ENCODE measurements around the gene GPATCH8. TPM values are rescaled to one million over a fixed set of nuclear protein-coding genes. Genes with fewer than 3 reads are reported as not detected.
A peak's percentile ranks its signal among the peaks of the same experiment; 100 is the strongest.
"Not testable (repeated sequence)": the region's sequence is repeated elsewhere in the genome, so short reads cannot be mapped to it uniquely, and the experiment has no call there.

The GPATCH8 gene
- 21.6 TPM for total RNA-seq

DNA sequence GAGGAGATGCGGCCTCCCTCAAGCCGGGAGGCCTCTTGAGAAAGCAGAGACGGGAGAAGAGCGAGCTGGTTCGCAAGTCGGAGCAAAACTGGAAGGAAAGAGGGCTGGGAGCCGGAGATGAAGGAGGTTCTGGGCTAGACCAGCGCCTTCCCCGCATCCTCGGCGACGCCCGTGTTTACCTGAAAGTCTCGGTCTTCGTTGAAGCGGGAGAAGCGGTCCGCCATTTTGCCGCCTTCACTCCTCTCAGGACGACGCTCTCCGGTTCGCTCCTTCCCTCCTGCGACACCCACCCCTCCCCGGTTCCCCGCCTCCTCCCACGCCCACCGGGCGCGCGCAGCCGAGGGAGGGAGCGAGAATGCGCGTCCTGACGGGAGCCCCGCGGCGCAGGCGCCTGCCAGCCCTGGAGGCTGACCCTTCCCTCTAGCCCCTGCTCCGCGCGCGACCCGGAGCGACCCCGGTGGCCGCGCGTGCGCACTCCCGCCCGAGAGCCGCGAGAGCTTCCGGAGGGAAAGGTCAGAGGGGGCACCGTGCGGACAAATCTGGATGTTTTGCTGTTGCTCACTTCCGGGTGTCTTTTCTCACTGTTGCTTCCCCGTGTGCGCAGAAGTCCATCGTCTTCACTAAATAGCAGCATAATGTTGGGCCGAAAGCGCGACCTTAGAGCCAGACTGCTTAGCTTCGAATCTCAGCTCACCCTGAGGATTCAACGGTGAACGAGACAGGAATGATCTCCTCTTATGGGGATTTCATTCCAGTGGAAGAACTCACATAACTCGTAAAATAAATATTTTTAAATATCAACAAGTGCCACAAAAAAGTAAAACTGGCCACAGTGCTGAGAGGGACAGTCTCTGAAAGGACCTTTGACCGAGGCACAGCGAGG is at the start of gene GPATCH8:
Gene GPATCH8 (minus strand): TSS at position 260 of the 883 bp plus-strand sequence. CDS start 36 bp downstream, at position 224.
- no peak for FAIRE-seq
- peak; percentile 93 to 96 for DNase-seq (ENCODE audit: low spot score in 2 of 2)

- FAIRE-seq (no peak), DNase-seq (ENCODE audit: low spot score in 2 of 2) (no peak)
Measured at GRCh38 chr17:44552361-44552760, 49.2 kb upstream of the GPATCH8 start.

DNA sequence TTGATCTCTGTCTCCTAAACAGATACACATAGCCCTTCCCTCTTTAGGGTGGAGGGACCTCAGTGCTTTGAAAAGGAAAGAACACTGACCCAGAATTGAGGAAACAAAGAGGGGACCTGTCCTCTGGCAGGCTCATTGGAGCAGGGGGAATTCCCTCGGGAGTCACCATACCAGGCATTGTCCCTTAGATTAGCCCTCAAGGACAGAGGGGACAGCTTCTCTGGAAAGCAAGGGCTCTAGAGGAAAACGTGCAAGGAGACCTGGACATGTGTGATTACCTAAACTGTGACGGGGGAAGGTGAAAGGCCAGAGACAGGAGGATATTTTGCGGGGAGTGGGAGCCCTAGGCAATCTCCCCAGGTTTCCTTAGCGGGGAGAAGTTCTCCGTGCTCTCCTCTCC is 46.5 kb upstream of the GPATCH8 start:
- DNase-seq (ENCODE audit: low spot score in 2 of 2) (no peak), FAIRE-seq (no peak)

GRCh38 chr17:44548376-44549230 is 45.4 kb upstream of the GPATCH8 start:
- DNase-seq (ENCODE audit: low spot score in 2 of 2): no peak
- FAIRE-seq: no peak

DNA sequence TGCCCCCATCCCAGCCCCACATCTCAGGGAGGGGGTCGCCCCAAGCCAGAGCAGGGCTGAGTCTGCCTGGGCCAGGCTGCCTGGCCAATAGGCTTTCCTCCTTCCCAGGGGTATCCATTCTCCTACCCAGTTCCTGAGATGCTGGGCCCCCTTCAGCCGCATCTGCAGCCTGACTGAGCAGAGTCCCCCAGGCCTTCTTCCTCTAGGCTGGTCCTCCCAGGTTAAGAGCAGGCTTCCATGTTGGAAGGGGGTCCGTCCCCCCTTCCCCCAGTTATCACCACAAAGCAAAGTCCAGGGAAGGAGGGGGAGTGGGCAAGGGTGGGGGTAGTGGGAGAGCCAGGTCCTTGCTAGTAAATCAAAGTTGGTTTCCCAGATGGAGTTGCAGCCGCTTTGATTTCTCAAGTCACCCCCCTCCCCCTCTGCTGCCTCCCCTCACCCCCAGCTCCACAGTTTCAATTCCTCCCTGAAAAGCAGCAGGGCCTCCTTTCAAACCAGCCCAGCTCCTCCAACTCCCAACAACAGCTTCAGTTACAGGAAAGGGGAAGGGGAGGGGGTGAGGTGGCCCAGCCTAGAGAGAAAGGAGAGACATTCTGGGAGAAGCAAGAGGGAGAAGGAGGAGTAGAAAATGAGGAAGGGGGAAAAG is 44.5 kb upstream of the GPATCH8 start:
- no peak for FAIRE-seq
- DNase-seq (ENCODE audit: low spot score in 2 of 2): no peak

- no peak for DNase-seq (ENCODE audit: low spot score in 2 of 2)
- no peak for FAIRE-seq
Measured at GRCh38 chr17:44546671-44547606, 43.7 kb upstream of the GPATCH8 start.

DNA sequence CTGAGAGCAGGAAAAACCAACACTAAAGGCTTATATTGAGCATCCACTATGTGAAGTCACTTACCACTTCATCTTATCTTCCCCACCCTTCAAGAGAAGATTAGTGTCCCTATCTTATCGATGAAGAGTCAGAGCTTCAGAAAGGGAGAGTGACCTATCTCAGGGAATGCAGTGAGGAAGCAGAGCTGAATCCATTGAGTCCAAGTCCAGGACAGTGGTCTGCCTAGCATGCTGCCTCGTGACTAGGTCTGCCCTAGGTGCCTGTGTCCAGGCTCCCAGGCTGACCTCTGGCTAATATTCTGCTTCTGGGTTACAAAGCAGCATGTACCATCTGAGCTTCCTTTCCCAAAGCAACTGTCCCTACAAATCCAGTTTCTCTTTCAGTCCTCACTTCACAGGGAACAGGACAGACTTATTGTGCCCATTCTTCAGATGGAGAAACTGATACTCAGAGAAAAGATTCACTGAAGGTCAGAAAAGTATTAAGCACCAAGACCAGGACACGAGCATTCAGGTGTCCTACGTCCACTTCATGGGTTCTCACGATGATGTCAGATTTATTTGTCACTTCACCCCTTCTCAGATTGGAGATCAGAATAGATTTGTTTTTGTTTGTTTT is 40.8 kb upstream of the GPATCH8 start:
- FAIRE-seq: no peak
- DNase-seq (ENCODE audit: low spot score in 2 of 2): no peak

GRCh38 chr17:44543213-44543904 is 40.2 kb upstream of the GPATCH8 start:
- no peak for FAIRE-seq

GRCh38 chr17:44541884-44542581 is 38.8 kb upstream of the GPATCH8 start:
- DNase-seq (ENCODE audit: low spot score in 2 of 2) (no peak), FAIRE-seq (no peak)

More at GRCh38 chr17:44543213-44543904, 40.2 kb upstream of the GPATCH8 start:
- DNase-seq (ENCODE audit: low spot score in 2 of 2): no peak

GRCh38 chr17:44540246-44541084 is 37.3 kb upstream of the GPATCH8 start:
- DNase-seq (ENCODE audit: low spot score in 2 of 2) (no peak), FAIRE-seq (no peak)

GRCh38 chr17:44539673-44540072 is 36.5 kb upstream of the GPATCH8 start:
- DNase-seq (ENCODE audit: low spot score in 2 of 2) (no peak), FAIRE-seq (no peak)

DNA sequence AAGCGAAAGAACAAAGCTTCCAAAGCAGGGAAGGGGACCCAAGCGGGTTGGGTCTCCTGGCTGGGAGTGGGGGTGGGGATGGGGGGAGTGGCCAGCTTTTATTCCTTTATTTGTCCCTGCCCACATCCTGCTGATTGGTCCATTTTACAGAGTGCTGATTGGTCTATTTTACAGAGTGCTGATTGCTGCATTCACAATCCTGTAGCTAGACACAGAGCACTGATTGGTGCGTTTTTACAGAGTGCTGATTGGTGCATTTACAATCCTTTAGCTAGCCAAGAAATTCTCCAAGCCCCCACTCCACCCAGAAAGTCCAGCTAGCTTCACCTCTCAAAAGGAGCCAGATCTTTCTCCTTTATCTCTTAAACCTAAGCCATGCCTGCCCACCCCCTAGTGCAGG is 34.7 kb upstream of the GPATCH8 start:
- not testable (repeated sequence) for FAIRE-seq; DNase-seq (ENCODE audit: low spot score in 2 of 2)

DNA sequence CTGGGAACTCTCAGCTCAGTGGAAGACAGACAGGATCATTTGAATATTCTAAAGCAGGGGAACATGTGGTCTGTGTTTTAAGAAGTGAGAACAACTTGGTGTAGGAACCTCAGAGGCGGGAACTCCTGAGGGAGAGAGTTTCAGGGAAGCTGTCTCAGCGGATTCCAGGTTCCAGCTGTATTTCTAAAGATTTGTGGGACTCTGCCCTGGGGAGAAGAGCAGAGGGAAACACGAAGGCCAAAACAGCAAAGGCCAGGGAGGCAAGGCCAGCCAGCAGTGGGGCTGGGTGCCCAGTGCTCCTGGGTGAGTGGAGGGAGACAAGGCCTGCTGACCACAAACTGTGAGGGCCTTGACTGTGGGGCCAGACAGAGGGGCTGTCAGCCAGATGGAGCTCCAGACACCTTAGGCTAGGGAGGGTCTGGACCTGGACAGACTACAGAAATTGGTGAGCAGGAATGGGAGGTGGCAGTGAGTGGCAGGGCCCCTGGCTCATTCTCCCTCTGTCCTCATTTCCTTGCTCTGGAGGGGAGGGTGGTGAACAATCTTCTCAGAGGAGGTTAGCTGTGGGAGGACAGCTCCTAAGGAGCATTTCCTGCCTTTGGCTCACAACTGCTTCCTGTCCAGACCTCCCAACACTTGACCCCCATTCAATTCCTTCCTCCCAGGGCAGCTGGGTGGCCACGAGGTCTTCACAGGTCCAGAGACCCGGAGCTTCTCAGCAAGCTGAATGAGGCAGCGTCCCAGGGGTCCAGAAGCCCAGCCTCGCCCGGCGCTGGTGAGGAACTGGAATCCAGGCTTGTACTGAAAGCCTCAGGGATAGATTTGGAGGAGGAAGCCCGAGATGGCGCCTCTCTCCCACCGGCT is 33.1 kb upstream of the GPATCH8 start:
- FAIRE-seq (no peak), DNase-seq (ENCODE audit: low spot score in 2 of 2) (no peak)

DNA sequence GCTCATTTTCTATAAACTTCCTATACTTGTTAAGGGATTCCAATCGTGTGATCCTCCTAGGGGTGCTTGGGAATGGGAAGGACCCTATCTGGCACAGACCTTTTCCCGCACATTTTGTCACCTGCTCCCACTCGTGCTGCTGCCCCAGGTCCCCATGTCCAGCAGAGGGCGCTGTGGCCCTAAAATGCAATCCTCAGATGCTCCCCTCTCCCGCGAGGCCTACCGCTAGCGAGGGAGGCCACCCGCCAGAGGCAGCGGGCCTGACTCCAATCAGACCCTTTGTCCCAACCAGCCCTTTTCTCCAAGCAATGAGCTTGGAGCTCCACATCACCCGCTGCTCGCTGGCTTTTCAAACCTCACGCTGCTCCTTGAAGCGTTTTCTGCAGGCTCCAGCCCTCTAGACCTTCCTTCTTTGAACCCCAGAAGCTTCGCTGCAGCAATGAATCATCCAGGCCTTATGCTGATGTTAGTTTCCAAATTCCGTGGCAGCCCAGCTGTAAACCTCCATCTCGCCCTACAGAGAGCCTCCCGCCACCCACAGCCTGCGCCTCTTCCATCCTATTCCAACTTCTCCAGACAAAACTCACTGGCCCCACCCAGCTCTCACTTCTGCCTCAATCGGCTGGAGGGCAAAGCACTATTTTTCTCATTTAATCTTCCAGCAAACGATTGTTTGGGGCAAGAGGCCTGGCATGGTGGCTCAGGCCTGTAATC is 30.5 kb upstream of the GPATCH8 start:
- FAIRE-seq (no peak), DNase-seq (ENCODE audit: low spot score in 2 of 2) (peak; percentile 72 to 83)

DNA sequence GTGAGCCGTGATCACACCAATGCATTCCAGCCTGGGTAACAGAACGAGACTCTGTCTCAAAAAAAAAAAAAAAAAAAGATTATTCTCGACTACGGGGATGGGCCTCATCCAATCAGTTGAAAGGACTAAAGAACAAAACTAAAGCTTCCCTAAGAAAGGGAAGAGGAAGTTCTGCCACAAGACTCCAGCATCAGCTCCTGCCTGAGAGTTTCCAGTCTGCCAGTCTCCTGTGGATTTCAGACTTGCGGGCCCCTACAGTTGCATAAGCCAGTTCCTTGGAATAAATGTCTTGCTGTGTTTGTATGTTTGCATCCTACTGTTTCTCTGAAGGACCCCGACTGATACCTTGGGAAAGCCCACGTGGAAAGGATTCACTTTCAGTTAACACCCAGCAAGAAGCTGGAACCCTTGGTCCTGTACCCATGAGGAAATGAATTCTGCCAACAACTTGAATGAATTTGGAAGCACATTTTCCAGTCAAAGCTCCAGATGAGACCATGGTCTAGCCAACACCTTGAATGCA is 27.8 kb upstream of the GPATCH8 start:
- DNase-seq (ENCODE audit: low spot score in 2 of 2) (no peak), FAIRE-seq (no peak)

Measured in frontal cortex (tissue), 4 donors.